NT2/D1 (cell line): ENCODE data around the gene FCF1.

Experiments used
- YY1 ChIP-seq: IDR thresholded peaks from 2 replicates; pipeline ENCODE4 v1.6.1; 2011; ENCODE audit not compliant: insufficient read length, insufficient read depth
- ZNF274 ChIP-seq: IDR thresholded peaks from 2 replicates; pipeline ENCODE4 v1.6.1; 2011; ENCODE audit warnings: mild to moderate bottlenecking, low read depth, low read length

DNA sequence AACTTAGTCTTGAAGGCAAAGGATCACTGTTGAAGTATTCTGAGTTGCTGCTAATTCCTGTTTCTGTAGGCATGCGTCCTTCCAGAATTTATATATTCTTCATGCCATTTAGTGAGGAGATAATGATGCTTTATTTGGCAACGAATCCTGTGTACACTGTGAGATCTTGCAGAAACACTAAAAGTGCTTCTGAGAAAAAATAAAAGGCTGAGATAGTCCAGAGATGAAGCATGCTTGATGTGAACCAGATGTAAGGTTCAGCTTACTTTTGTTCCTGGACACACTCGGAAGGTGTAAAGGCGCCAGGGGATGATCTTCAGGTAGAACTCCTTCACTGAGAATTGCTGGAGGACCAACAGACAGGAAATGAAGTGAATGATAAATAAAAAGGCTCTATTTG, 39.2 kb upstream of the FCF1 start:
- TF ChIP-seq YY1 = no peak
- no peak for TF ChIP-seq ZNF274
